ENCODE results near the gene PFN3.

DNA sequence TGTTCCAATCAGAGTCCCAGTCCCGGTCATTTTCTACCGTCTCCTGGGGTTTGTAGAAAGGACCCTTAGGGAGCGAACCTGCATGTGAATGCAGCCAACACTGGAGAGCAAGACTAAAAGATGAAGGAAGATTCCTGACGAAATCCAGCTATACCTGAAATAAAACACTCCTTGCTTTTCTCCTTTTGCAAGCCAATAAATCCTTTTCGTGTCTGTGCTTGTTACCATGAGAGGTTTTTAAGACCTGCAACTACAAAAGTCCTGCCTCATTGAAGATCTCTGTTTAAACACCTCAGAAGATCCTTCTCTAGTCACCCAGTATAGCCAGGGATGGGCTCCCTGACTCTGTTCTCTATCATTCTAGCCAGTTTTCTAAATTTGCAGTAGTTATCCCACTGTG is 26.2 kb downstream of the PFN3 start:
- TF ChIP-seq, protein P1, sequence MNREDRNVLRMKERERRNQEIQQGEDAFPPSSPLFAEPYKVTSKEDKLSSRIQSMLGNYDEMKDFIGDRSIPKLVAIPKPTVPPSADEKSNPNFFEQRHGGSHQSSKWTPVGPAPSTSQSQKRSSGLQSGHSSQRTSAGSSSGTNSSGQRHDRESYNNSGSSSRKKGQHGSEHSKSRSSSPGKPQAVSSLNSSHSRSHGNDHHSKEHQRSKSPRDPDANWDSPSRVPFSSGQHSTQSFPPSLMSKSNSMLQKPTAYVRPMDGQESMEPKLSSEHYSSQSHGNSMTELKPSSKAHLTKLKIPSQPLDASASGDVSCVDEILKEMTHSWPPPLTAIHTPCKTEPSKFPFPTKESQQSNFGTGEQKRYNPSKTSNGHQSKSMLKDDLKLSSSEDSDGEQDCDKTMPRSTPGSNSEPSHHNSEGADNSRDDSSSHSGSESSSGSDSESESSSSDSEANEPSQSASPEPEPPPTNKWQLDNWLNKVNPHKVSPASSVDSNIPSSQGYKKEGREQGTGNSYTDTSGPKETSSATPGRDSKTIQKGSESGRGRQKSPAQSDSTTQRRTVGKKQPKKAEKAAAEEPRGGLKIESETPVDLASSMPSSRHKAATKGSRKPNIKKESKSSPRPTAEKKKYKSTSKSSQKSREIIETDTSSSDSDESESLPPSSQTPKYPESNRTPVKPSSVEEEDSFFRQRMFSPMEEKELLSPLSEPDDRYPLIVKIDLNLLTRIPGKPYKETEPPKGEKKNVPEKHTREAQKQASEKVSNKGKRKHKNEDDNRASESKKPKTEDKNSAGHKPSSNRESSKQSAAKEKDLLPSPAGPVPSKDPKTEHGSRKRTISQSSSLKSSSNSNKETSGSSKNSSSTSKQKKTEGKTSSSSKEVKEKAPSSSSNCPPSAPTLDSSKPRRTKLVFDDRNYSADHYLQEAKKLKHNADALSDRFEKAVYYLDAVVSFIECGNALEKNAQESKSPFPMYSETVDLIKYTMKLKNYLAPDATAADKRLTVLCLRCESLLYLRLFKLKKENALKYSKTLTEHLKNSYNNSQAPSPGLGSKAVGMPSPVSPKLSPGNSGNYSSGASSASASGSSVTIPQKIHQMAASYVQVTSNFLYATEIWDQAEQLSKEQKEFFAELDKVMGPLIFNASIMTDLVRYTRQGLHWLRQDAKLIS (CRISPR knock-in tag; IDR thresholded peaks at IDR 0.05; ENCODE audit: borderline replicate concordance) = no peak
- TF ChIP-seq, protein P2, sequence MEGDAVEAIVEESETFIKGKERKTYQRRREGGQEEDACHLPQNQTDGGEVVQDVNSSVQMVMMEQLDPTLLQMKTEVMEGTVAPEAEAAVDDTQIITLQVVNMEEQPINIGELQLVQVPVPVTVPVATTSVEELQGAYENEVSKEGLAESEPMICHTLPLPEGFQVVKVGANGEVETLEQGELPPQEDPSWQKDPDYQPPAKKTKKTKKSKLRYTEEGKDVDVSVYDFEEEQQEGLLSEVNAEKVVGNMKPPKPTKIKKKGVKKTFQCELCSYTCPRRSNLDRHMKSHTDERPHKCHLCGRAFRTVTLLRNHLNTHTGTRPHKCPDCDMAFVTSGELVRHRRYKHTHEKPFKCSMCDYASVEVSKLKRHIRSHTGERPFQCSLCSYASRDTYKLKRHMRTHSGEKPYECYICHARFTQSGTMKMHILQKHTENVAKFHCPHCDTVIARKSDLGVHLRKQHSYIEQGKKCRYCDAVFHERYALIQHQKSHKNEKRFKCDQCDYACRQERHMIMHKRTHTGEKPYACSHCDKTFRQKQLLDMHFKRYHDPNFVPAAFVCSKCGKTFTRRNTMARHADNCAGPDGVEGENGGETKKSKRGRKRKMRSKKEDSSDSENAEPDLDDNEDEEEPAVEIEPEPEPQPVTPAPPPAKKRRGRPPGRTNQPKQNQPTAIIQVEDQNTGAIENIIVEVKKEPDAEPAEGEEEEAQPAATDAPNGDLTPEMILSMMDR (IDR thresholded peaks at IDR 0.05) = no peak
- TF ChIP-seq, protein P3, sequence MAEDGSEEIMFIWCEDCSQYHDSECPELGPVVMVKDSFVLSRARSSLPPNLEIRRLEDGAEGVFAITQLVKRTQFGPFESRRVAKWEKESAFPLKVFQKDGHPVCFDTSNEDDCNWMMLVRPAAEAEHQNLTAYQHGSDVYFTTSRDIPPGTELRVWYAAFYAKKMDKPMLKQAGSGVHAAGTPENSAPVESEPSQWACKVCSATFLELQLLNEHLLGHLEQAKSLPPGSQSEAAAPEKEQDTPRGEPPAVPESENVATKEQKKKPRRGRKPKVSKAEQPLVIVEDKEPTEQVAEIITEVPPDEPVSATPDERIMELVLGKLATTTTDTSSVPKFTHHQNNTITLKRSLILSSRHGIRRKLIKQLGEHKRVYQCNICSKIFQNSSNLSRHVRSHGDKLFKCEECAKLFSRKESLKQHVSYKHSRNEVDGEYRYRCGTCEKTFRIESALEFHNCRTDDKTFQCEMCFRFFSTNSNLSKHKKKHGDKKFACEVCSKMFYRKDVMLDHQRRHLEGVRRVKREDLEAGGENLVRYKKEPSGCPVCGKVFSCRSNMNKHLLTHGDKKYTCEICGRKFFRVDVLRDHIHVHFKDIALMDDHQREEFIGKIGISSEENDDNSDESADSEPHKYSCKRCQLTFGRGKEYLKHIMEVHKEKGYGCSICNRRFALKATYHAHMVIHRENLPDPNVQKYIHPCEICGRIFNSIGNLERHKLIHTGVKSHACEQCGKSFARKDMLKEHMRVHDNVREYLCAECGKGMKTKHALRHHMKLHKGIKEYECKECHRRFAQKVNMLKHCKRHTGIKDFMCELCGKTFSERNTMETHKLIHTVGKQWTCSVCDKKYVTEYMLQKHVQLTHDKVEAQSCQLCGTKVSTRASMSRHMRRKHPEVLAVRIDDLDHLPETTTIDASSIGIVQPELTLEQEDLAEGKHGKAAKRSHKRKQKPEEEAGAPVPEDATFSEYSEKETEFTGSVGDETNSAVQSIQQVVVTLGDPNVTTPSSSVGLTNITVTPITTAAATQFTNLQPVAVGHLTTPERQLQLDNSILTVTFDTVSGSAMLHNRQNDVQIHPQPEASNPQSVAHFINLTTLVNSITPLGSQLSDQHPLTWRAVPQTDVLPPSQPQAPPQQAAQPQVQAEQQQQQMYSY (CRISPR knock-in tag; IDR thresholded peaks at IDR 0.05) = no peak
- no peak for TF ChIP-seq ZNF138 (CRISPR knock-in tag; conservative IDR thresholded peaks at IDR 0.05)
- TF ChIP-seq, protein P4, sequence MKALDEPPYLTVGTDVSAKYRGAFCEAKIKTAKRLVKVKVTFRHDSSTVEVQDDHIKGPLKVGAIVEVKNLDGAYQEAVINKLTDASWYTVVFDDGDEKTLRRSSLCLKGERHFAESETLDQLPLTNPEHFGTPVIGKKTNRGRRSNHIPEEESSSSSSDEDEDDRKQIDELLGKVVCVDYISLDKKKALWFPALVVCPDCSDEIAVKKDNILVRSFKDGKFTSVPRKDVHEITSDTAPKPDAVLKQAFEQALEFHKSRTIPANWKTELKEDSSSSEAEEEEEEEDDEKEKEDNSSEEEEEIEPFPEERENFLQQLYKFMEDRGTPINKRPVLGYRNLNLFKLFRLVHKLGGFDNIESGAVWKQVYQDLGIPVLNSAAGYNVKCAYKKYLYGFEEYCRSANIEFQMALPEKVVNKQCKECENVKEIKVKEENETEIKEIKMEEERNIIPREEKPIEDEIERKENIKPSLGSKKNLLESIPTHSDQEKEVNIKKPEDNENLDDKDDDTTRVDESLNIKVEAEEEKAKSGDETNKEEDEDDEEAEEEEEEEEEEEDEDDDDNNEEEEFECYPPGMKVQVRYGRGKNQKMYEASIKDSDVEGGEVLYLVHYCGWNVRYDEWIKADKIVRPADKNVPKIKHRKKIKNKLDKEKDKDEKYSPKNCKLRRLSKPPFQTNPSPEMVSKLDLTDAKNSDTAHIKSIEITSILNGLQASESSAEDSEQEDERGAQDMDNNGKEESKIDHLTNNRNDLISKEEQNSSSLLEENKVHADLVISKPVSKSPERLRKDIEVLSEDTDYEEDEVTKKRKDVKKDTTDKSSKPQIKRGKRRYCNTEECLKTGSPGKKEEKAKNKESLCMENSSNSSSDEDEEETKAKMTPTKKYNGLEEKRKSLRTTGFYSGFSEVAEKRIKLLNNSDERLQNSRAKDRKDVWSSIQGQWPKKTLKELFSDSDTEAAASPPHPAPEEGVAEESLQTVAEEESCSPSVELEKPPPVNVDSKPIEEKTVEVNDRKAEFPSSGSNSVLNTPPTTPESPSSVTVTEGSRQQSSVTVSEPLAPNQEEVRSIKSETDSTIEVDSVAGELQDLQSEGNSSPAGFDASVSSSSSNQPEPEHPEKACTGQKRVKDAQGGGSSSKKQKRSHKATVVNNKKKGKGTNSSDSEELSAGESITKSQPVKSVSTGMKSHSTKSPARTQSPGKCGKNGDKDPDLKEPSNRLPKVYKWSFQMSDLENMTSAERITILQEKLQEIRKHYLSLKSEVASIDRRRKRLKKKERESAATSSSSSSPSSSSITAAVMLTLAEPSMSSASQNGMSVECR (CRISPR knock-in tag; IDR thresholded peaks at IDR 0.05; ENCODE audit: borderline replicate concordance) = no peak
- TF ChIP-seq FOXP1 (CRISPR knock-in tag; IDR thresholded peaks at IDR 0.05; ENCODE audit: borderline replicate concordance) = no peak
- TF ChIP-seq, protein P5, sequence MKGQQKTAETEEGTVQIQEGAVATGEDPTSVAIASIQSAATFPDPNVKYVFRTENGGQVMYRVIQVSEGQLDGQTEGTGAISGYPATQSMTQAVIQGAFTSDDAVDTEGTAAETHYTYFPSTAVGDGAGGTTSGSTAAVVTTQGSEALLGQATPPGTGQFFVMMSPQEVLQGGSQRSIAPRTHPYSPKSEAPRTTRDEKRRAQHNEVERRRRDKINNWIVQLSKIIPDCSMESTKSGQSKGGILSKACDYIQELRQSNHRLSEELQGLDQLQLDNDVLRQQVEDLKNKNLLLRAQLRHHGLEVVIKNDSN (CRISPR knock-in tag; IDR thresholded peaks at IDR 0.05) = no peak
- TF ChIP-seq, protein P6, sequence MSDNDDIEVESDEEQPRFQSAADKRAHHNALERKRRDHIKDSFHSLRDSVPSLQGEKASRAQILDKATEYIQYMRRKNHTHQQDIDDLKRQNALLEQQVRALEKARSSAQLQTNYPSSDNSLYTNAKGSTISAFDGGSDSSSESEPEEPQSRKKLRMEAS (CRISPR knock-in tag; IDR thresholded peaks at IDR 0.05) = no peak
- TF ChIP-seq, protein P7, sequence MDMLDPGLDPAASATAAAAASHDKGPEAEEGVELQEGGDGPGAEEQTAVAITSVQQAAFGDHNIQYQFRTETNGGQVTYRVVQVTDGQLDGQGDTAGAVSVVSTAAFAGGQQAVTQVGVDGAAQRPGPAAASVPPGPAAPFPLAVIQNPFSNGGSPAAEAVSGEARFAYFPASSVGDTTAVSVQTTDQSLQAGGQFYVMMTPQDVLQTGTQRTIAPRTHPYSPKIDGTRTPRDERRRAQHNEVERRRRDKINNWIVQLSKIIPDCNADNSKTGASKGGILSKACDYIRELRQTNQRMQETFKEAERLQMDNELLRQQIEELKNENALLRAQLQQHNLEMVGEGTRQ (CRISPR knock-in tag; IDR thresholded peaks at IDR 0.05) = no peak
